OCI-LY7 (cell line): ENCODE measurements around the gene ALDH16A1. TPM values are rescaled to one million over a fixed set of nuclear protein-coding genes. Genes with fewer than 3 reads are reported as not detected.

Source experiments
- BruUV-seq: library from RNA; stranded (reverse); fragments of 400-500 nt; replicated peaks from 2 replicates; lab custom pipeline; 2021; lab: Mats Ljungman, UMichigan
- CTCF ChIA-PET: fragments of 300-600 bp; sonication (Branson Sonifier 250); formaldehyde crosslinking; loops from one replicate; lab custom pipeline; 2022; ENCODE audit warnings: antibody characterized with exemption; ENCODE audit not compliant: unreplicated experiment; lab: Charles Lee
- POLR2A ChIA-PET: fragments of 300-600 bp; sonication (Branson Sonifier 250); formaldehyde crosslinking; loops from one replicate; lab custom pipeline; 2022; ENCODE audit warnings: antibody characterized with exemption; lab: Charles Lee
- DNase-seq: peaks from one replicate; pipeline ENCODE4 v3.0.0-alpha.2; 2015; ENCODE audit warnings: low spot score
- H2AFZ ChIP-seq: fragments of 200-600 bp; sonication (generic), shearing (Covaris generic); 2 replicates; pipeline ENCODE4 v1.6.1; 2014; ENCODE audit warnings: mild to moderate bottlenecking, antibody characterized with exemption, low read length, moderate library complexity
- H3K27ac ChIP-seq: fragments of 200-600 bp; sonication (generic); 2 replicates; pipeline ENCODE4 v1.5.1; 2014; ENCODE audit warnings: mixed run types, low read depth, mild to moderate bottlenecking, moderate library complexity, low read length, inconsistent platforms; ENCODE audit not compliant: poor library complexity, severe bottlenecking
- H3K36me3 ChIP-seq: fragments of 200-600 bp; sonication (generic); 2 replicates; pipeline ENCODE4 v1.6.1; 2014; ENCODE audit warnings: mild to moderate bottlenecking, antibody characterized with exemption, low read length, moderate library complexity, mixed read lengths; ENCODE audit not compliant: insufficient read depth
- H3K4me1 ChIP-seq: fragments of 200-600 bp; sonication (generic); 2 replicates; pipeline ENCODE4 v1.5.1; 2014; ENCODE audit warnings: mild to moderate bottlenecking, low read length; ENCODE audit not compliant: insufficient read depth, poor library complexity, severe bottlenecking
- H3K4me2 ChIP-seq: fragments of 200-600 bp; sonication (generic); 2 replicates; pipeline ENCODE4 v1.6.1; 2014; ENCODE audit warnings: mild to moderate bottlenecking, low read length
- H3K4me3 ChIP-seq: fragments of 200-600 bp; sonication (generic); 2 replicates; pipeline ENCODE4 v1.5.1; 2014; ENCODE audit warnings: mild to moderate bottlenecking, low read depth, low read length; ENCODE audit not compliant: poor library complexity, severe bottlenecking
- H3K79me2 ChIP-seq: fragments of 200-600 bp; sonication (generic); 2 replicates; pipeline ENCODE4 v1.6.1; 2016; ENCODE audit warnings: low read depth, mild to moderate bottlenecking, low read length, moderate library complexity, mixed read lengths; ENCODE audit not compliant: insufficient read depth
- H3K9me2 ChIP-seq: fragments of 200-600 bp; sonication (generic); 2 replicates; pipeline ENCODE4 v1.6.1; 2016; ENCODE audit warnings: mild to moderate bottlenecking, low read length, mixed read lengths; ENCODE audit not compliant: insufficient read depth
- H3K9me3 ChIP-seq: fragments of 200-600 bp; sonication (generic); 2 replicates; pipeline ENCODE4 v1.6.1; 2014; ENCODE audit warnings: mild to moderate bottlenecking, mixed run types, low read length, mixed read lengths
- H4K20me1 ChIP-seq: fragments of 200-600 bp; sonication (generic); 2 replicates; pipeline ENCODE4 v1.6.1; 2014; ENCODE audit warnings: mild to moderate bottlenecking, antibody characterized with exemption, low read length, moderate library complexity, mixed read lengths; ENCODE audit not compliant: insufficient read depth
- EZH2phosphoT487 ChIP-seq: fragments of 200-600 bp; sonication (generic); IDR thresholded peaks from 2 replicates; pipeline ENCODE4 v1.6.1; 2018; ENCODE audit warnings: low read depth, borderline replicate concordance, mild to moderate bottlenecking, mixed run types, antibody characterized with exemption, low read length, moderate library complexity, mixed read lengths
- intact Hi-C: fragments of 100-400 bp; cut with micrococcal nuclease; formaldehyde crosslinking; loops from one replicate; pipeline ENCODE4 v1.10.0; 2022; ENCODE audit not compliant: unreplicated experiment
- total RNA-seq, 2 experiments: library from RNA; depleted of rRNA in 1 of 2; stranded (reverse); fragments of >200 nt in 1 of 2; shearing (Covaris generic) in 1 of 2; gene quantifications; 2 replicates each; pipeline ENCODE4 v1.2.3, GENCODE V29; 2014 to 2022
- TF ChIP-seq, protein P1 (sequence below): fragments of 200-600 bp; sonication (generic); conservative IDR thresholded peaks from 2 replicates; pipeline ENCODE4 v1.5.1; 2014; ENCODE audit warnings: mild to moderate bottlenecking, antibody characterized with exemption, low read length, moderate library complexity, mixed read lengths

ALDH16A1 gene
- total RNA-seq, 2 experiments from 2014 or later = 26.0 to 55.4 TPM

DNA sequence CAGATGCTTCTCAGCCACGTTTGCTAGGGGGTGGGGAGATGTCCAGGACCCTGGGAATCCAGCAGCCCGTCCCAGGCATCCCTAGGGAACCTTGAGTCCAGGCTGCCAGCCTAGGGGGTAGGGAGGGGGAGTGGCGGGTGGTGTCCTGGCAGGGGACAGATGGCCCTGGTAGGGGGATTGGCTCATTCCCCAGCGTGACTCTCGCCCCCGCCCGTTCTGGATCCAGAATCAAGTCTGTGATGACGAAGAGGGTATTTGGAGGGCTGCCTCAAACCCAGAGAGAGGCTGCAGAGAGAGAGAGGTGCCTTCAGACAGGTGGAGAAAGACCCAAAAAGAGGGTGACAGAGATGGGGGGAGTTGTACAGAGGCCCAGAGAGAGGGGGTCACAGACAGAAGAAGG, 15.8 kb upstream of the ALDH16A1 start:
- no peak for DNase-seq
- ChIA-PET POLR2A (no interaction called here), CTCF (no interaction called here)
- Histone ChIP-seq H3K27ac (no peak overlapping the region), H3K4me1 (peaks cover 11% of the 10 kb centered on the region), H3K4me3 (no peak overlapping the region), H4K20me1 (no peaks in the 10 kb centered on the region), H2AFZ (no peak overlapping the region), H3K4me2 (no peak overlapping the region), H3K79me2 (no peaks in the 10 kb centered on the region), H3K9me3 (no peaks in the 10 kb centered on the region), H3K36me3 (no peaks in the 10 kb centered on the region), H3K9me2 (no peaks in the 10 kb centered on the region)
- BruUV-seq = no TSS peak
- TF ChIP-seq, protein P1, sequence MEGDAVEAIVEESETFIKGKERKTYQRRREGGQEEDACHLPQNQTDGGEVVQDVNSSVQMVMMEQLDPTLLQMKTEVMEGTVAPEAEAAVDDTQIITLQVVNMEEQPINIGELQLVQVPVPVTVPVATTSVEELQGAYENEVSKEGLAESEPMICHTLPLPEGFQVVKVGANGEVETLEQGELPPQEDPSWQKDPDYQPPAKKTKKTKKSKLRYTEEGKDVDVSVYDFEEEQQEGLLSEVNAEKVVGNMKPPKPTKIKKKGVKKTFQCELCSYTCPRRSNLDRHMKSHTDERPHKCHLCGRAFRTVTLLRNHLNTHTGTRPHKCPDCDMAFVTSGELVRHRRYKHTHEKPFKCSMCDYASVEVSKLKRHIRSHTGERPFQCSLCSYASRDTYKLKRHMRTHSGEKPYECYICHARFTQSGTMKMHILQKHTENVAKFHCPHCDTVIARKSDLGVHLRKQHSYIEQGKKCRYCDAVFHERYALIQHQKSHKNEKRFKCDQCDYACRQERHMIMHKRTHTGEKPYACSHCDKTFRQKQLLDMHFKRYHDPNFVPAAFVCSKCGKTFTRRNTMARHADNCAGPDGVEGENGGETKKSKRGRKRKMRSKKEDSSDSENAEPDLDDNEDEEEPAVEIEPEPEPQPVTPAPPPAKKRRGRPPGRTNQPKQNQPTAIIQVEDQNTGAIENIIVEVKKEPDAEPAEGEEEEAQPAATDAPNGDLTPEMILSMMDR = no peak
- no peak for TF ChIP-seq EZH2phosphoT487
- intact Hi-C loops = no loop called here

DNA sequence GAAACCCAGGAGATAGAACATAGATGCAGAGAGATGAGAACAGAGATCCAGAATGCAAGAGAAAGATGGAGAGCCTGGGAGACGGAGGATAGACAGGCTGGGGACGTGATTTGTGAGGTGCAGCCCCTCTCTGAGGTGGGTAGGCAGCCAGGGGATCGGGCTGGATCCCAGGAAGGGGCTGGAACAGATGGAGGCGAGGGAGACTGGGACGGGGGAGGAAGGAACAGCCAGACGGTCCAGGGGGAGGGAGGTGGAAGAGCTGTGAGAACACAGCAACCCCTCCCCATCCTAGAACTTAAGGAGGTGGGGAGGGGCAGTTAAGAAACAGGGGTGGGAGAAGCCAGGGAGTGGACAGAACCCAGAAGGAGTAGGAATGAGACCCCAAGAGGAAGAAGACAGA, 14.8 kb upstream of the ALDH16A1 start:
- BruUV-seq = no TSS peak
- intact Hi-C loops = no loop called here
- TF ChIP-seq, protein P1 = no peak
- TF ChIP-seq EZH2phosphoT487 = no peak

DNA sequence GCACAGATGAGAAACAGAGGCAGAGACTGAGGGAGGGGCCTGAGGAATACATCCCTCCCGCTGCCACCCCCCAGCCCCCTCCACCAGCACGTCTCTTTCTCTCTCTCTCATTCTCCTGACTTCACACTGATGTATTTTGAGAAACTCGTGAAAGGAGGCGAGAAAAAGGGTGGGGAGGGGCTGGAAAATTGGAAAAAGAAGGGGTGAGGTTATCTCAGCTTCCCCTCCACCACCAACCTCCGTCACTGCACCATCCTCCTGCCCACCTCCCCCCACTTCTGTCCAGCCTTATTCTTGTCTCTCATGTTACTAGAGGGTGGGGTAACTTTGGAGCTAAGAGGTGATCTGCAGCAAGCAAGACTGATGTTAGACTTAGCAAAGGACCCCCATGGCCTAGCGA, 13.2 kb upstream of the ALDH16A1 start:
- no TSS peak for BruUV-seq
- no peak overlapping the region for H3K27ac ChIP-seq
- no peak for DNase-seq
- ChIA-PET POLR2A (no interaction called here), CTCF (no interaction called here)
- no peak overlapping the region for H3K4me2 ChIP-seq
- no peak for TF ChIP-seq EZH2phosphoT487
- TF ChIP-seq, protein P1 = no peak
- H3K9me3 ChIP-seq = no peaks in the 10 kb centered on the region
- H3K9me2 ChIP-seq = no peaks in the 10 kb centered on the region
- H3K4me3 ChIP-seq = no peak overlapping the region
- H2AFZ ChIP-seq = no peak overlapping the region
- peaks cover 11% of the 10 kb centered on the region for H3K4me1 ChIP-seq
- no peaks in the 10 kb centered on the region for H4K20me1 ChIP-seq
- no peaks in the 10 kb centered on the region for H3K79me2 ChIP-seq
- intact Hi-C loops = loop anchor here (10.0 kb wide), 1 partner anchor 105 kb away; the partner anchor contains the start of gene CD37
- no peaks in the 10 kb centered on the region for H3K36me3 ChIP-seq

More for the DNA sequence above, 14.8 kb upstream of the ALDH16A1 start:
- H3K4me3 ChIP-seq = no peak overlapping the region
- no peak overlapping the region for H3K4me2 ChIP-seq
- H3K36me3 ChIP-seq = no peaks in the 10 kb centered on the region
- CTCF ChIA-PET = no interaction called here
- H3K9me2 ChIP-seq = no peaks in the 10 kb centered on the region
- no peaks in the 10 kb centered on the region for H3K9me3 ChIP-seq
- DNase-seq = no peak
- no peaks in the 10 kb centered on the region for H4K20me1 ChIP-seq
- no peaks in the 10 kb centered on the region for H3K79me2 ChIP-seq
- no peak overlapping the region for H3K27ac ChIP-seq
- no peak overlapping the region for H2AFZ ChIP-seq
- POLR2A ChIA-PET = no interaction called here
- peaks cover 11% of the 10 kb centered on the region for H3K4me1 ChIP-seq
